Mesenchymal stem cell (in vitro differentiated cells and primary cell): Measurements from ENCODE around the gene PABPC1L.

Experiments
- DNase-seq: peaks from one replicate; pipeline ENCODE4 v3.0.0-alpha.2; 2013
- H2AFZ ChIP-seq: one replicate; pipeline ENCODE4 v1.6.1; 2013; ENCODE audit warnings: low read depth, mild to moderate bottlenecking, control low read depth, inconsistent platforms, low read length, moderate library complexity
- H2AK5ac ChIP-seq: 2 replicates; pipeline ENCODE4 v1.6.1; 2013; ENCODE audit warnings: low read length, moderate library complexity, mild to moderate bottlenecking, inconsistent platforms; ENCODE audit not compliant: severe bottlenecking
- H2BK120ac ChIP-seq: one replicate; pipeline ENCODE4 v1.6.1; 2013; ENCODE audit warnings: low read depth, mild to moderate bottlenecking, inconsistent platforms, low read length, moderate library complexity
- H2BK12ac ChIP-seq, 2 experiments: one replicate each; pipeline ENCODE4 v1.6.1; 2013; ENCODE audit warnings: inconsistent platforms in 2 of 2, low read length in 2 of 2, mild to moderate bottlenecking in 2 of 2, moderate library complexity in 2 of 2, control low read depth in 1 of 2
- H2BK15ac ChIP-seq: one replicate; pipeline ENCODE4 v1.6.1; 2013; ENCODE audit warnings: mild to moderate bottlenecking, low read depth, inconsistent platforms; ENCODE audit not compliant: poor library complexity, severe bottlenecking
- H2BK5ac ChIP-seq: 2 replicates; pipeline ENCODE4 v1.6.1; 2013; ENCODE audit warnings: low read depth, mild to moderate bottlenecking, low read length, control low read depth, inconsistent platforms; ENCODE audit not compliant: poor library complexity, severe bottlenecking
- H3K14ac ChIP-seq, 2 experiments: one replicate each; pipeline ENCODE4 v1.6.1; 2013; ENCODE audit warnings: inconsistent platforms in 2 of 2, low read length in 2 of 2, control low read depth in 1 of 2, mild to moderate bottlenecking in 1 of 2, moderate library complexity in 1 of 2
- H3K18ac ChIP-seq, 2 experiments: one replicate each; pipeline ENCODE4 v1.6.1; 2013; ENCODE audit warnings: inconsistent platforms in 2 of 2, low read length in 2 of 2, control low read depth in 1 of 2, low read depth in 1 of 2, mild to moderate bottlenecking in 1 of 2
- H3K23ac ChIP-seq, 2 experiments: one replicate each; pipeline ENCODE4 v1.6.1; 2013; ENCODE audit warnings: inconsistent platforms in 2 of 2, low read length in 2 of 2, mild to moderate bottlenecking in 2 of 2, moderate library complexity in 2 of 2, control low read depth in 1 of 2
- H3K27ac ChIP-seq: 2 replicates; pipeline ENCODE4 v1.5.1; 2013; ENCODE audit warnings: mild to moderate bottlenecking, moderate library complexity, low read length, control low read depth, inconsistent platforms; ENCODE audit not compliant: poor library complexity, severe bottlenecking
- H3K27me3 ChIP-seq, 2 experiments: 2 replicates each; pipeline versions ENCODE4 v1.6.1 to v1.7.0; 2013; ENCODE audit warnings: low read length in 2 of 2, mild to moderate bottlenecking in 2 of 2, moderate library complexity in 2 of 2, control low read depth in 1 of 2, inconsistent platforms in 1 of 2; ENCODE audit not compliant: control insufficient read depth in 1 of 2, insufficient read depth in 1 of 2
- H3K36me3 ChIP-seq, 2 experiments: 2 replicates each; pipeline versions ENCODE4 v1.6.1 to v1.7.0; 2013; ENCODE audit warnings: low read length in 2 of 2, control low read depth in 1 of 2, inconsistent platforms in 1 of 2, low read depth in 1 of 2, mild to moderate bottlenecking in 1 of 2; ENCODE audit not compliant: insufficient read depth in 2 of 2, control insufficient read depth in 1 of 2
- H3K4ac ChIP-seq, 2 experiments: one replicate each; pipeline ENCODE4 v1.6.1; 2013; ENCODE audit warnings: inconsistent platforms in 2 of 2, low read length in 2 of 2, mild to moderate bottlenecking in 2 of 2, moderate library complexity in 2 of 2, control low read depth in 1 of 2, low read depth in 1 of 2
- H3K4me1 ChIP-seq: 2 replicates; pipeline ENCODE4 v1.6.1; 2013; ENCODE audit warnings: low read depth, low read length, control low read depth; ENCODE audit not compliant: control insufficient read depth, insufficient read depth
- H3K4me2 ChIP-seq: 2 replicates; pipeline ENCODE4 v1.6.1; 2013; ENCODE audit warnings: low read length, mild to moderate bottlenecking, inconsistent platforms; ENCODE audit not compliant: poor library complexity, severe bottlenecking
- H3K4me3 ChIP-seq, 2 experiments: 2 replicates each; pipeline versions ENCODE4 v1.5.1 to v1.7.0; 2013; ENCODE audit warnings: low read length in 2 of 2, mild to moderate bottlenecking in 2 of 2, control low read depth in 1 of 2, low read depth in 1 of 2; ENCODE audit not compliant: insufficient read depth in 1 of 2
- H3K79me1 ChIP-seq: replicated peaks from 2 replicates; pipeline ENCODE4 v1.6.1; 2013; ENCODE audit warnings: mild to moderate bottlenecking, control low read depth, low read length, inconsistent platforms; ENCODE audit not compliant: poor library complexity, severe bottlenecking
- H3K9ac ChIP-seq: 2 replicates; pipeline ENCODE4 v1.7.0; 2013; ENCODE audit warnings: mild to moderate bottlenecking, low read length, moderate library complexity
- H3K9me3 ChIP-seq: 2 replicates; pipeline ENCODE4 v1.7.0; 2013; ENCODE audit warnings: mild to moderate bottlenecking, low read length; ENCODE audit not compliant: control insufficient read depth
- H4K8ac ChIP-seq: one replicate; pipeline ENCODE4 v1.6.1; 2013; ENCODE audit warnings: inconsistent platforms, mild to moderate bottlenecking, low read length, moderate library complexity
- H4K91ac ChIP-seq: one replicate; pipeline ENCODE4 v1.6.1; 2013; ENCODE audit warnings: mild to moderate bottlenecking, low read length, inconsistent platforms
- WGBS: methylation state at CpG from one replicate; pipeline ENCODE4 v1.1.7; 2013; ENCODE audit warnings: mixed read lengths; 5-methylcytosine and 5-hydroxymethylcytosine counted together

PABPC1L gene

DNA sequence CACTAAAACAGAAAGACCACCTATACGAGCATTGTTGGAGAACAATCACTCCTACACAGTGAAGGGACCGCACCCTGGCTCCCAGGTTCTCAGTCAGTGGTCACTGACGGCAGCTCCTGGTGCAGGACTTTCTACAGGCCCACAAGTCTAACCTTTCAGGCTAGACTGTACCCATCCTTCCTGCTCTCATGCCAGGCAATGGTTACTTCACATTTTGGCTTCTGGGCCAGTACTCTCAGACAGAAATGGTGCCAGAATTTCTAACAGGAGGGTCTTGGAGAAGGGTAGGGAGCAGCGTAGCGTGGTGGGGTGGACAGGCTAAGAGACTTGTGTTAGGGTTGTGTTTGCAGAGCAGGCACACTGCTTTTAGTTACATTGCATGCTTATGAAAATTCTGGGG lies 38.2 kb downstream of the PABPC1L start:
- Histone ChIP-seq H3K23ac (no peak overlapping the region), H4K8ac (no peak overlapping the region), H2AFZ (no peak overlapping the region), H3K4me1 (peaks cover 6% of the 10 kb centered on the region), H3K4ac (no peak overlapping the region), H3K79me1 (peaks cover 32% of the 10 kb centered on the region), H2BK12ac (no peak overlapping the region), H3K27ac (peak overlapping the region; percentile 12), H3K18ac (no peak overlapping the region), H4K91ac (no peak overlapping the region), H3K14ac (no peak overlapping the region), H2AK5ac (peak overlapping the region; percentile 31), H3K36me3 (peaks cover 37 to 99% of the 10 kb centered on the region in 2 experiments), H2BK120ac (no peak overlapping the region), H3K9me3 (no peaks in the 10 kb centered on the region), H2BK5ac (no peak overlapping the region), H2BK15ac (no peak overlapping the region), H3K9ac (no peak overlapping the region), H3K4me3 (no peak overlapping the region), H3K4me2 (no peak overlapping the region), H3K27me3 (no peaks in the 10 kb centered on the region)
- no peak for DNase-seq
- 98% methylated on average over 5 of the region's 5 CpGs for WGBS

DNA sequence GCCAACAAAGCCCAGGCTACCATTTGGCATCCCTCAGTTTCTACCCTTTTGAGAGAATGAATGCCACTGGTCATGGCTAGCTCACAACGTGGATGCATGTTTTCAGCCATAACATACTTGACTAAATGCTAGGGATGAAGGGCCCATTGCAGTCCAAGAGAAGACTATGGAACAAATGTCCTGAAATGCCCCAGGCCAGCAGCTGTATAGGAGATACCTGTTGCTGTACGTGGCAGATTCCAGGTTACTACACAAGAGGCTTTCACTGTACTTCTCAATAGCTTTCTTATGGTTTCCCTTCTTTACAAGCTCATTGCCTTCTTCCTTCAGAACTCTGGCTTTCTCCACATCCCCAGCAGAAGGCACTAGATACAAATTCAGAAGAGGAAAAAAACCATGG lies 38.7 kb downstream of the PABPC1L start:
- no peak overlapping the region for H4K91ac ChIP-seq
- no peak overlapping the region for H3K14ac ChIP-seq
- 92% methylated on average over 2 of the region's 2 CpGs for WGBS
- peaks cover 6% of the 10 kb centered on the region for H3K4me1 ChIP-seq
- H3K9ac ChIP-seq: no peak overlapping the region
- H2BK120ac ChIP-seq: no peak overlapping the region
- no peak overlapping the region for H3K27ac ChIP-seq
- no peak overlapping the region for H4K8ac ChIP-seq
- H2BK12ac ChIP-seq: no peak overlapping the region
- no peak overlapping the region for H2BK15ac ChIP-seq
- H3K36me3 ChIP-seq: peaks cover 34 to 99% of the 10 kb centered on the region in 2 experiments
- H2AFZ ChIP-seq: no peak overlapping the region
- H3K23ac ChIP-seq: no peak overlapping the region
- H3K27me3 ChIP-seq: no peaks in the 10 kb centered on the region
- peaks cover 28% of the 10 kb centered on the region for H3K79me1 ChIP-seq
- H3K4me2 ChIP-seq: no peak overlapping the region
- no peak for DNase-seq
- no peak overlapping the region for H3K18ac ChIP-seq
- H3K4me3 ChIP-seq: no peak overlapping the region
- no peak overlapping the region for H3K4ac ChIP-seq
- H3K9me3 ChIP-seq: no peaks in the 10 kb centered on the region
- no peak overlapping the region for H2AK5ac ChIP-seq
- H2BK5ac ChIP-seq: no peak overlapping the region

DNA sequence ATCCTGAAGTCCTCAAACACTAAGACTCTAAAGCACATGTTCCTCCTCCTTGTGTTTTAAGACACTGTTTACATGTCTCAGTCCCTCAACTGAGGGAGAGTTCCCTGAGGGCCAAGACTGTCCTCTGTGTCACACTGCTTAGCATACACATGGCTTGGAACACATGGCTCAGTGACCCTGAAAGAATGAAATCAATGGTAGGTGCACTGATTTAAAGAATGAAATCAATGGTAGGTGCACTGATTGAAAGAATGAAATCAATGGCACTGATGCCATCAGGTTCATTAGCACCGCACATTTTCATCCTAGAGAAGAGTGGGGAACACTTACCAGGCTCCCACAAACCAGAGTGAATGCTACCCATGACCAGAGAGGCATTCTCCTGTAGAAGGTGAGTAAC lies 40.5 kb downstream of the PABPC1L start:
- no peak for DNase-seq
- Histone ChIP-seq H3K9me3 (no peaks in the 10 kb centered on the region), H2BK12ac (no peak overlapping the region), H2AK5ac (no peak overlapping the region), H2BK5ac (no peak overlapping the region), H3K27ac (no peak overlapping the region), H3K14ac (no peak overlapping the region), H3K79me1 (peaks cover 32% of the 10 kb centered on the region), H2BK120ac (no peak overlapping the region), H3K9ac (no peak overlapping the region), H3K4me3 (no peak overlapping the region), H3K27me3 (no peaks in the 10 kb centered on the region), H2BK15ac (no peak overlapping the region), H3K36me3 (peaks cover 40 to 99% of the 10 kb centered on the region in 2 experiments), H3K4me2 (no peak overlapping the region), H3K23ac (no peak overlapping the region), H4K8ac (no peak overlapping the region), H4K91ac (no peak overlapping the region), H3K4ac (no peak overlapping the region), H2AFZ (no peak overlapping the region), H3K18ac (no peak overlapping the region), H3K4me1 (peaks cover 6% of the 10 kb centered on the region)
- WGBS: 100% methylated on average over 1 of the region's 1 CpG

- H3K14ac ChIP-seq: no peak overlapping the region
- H3K4me2 ChIP-seq: no peak overlapping the region
- H3K9ac ChIP-seq: no peak overlapping the region
- no peak overlapping the region for H3K4ac ChIP-seq
- H3K4me1 ChIP-seq: peaks cover 3% of the 10 kb centered on the region
- H4K8ac ChIP-seq: no peak overlapping the region
- peaks cover 48 to 89% of the 10 kb centered on the region in 2 experiments for H3K36me3 ChIP-seq
- no peak overlapping the region for H3K18ac ChIP-seq
- no peak overlapping the region for H2BK15ac ChIP-seq
- WGBS: 95% methylated on average over 1 of the region's 1 CpG
- no peaks in the 10 kb centered on the region for H3K27me3 ChIP-seq
- no peak overlapping the region for H3K23ac ChIP-seq
- H4K91ac ChIP-seq: no peak overlapping the region
- H3K27ac ChIP-seq: no peak overlapping the region
- H3K9me3 ChIP-seq: no peaks in the 10 kb centered on the region
- H2BK12ac ChIP-seq: no peak overlapping the region
- H2AFZ ChIP-seq: no peak overlapping the region
- no peak overlapping the region for H2BK120ac ChIP-seq
- peaks cover 42% of the 10 kb centered on the region for H3K79me1 ChIP-seq
- H3K4me3 ChIP-seq: no peak overlapping the region
- DNase-seq: no peak
- H2BK5ac ChIP-seq: no peak overlapping the region
- no peak overlapping the region for H2AK5ac ChIP-seq
Measured at GRCh38 chr20:44952731-44953130, 42.9 kb downstream of the PABPC1L start.
